Body of pancreas (tissue), 4 donors: Measurements from ENCODE around the gene C15orf61. TPM values are rescaled to one million over a fixed set of nuclear protein-coding genes. Genes with fewer than 3 reads are reported as not detected.

Source experiments
- ATAC-seq: fragments of 150-250 bp; one replicate; pipeline ENCODE4 v1.9.1; 2016
- DNase-seq, 4 donors: peaks; one replicate each; pipeline ENCODE4 v3.0.0-alpha.2; 2019
- H3K27ac ChIP-seq, 4 donors: fragments of 200-600 bp; sonication (generic); 1 replicate in 3 of 4; 2 replicates in 1 of 4; pipeline versions ENCODE4 v1.5.1 to v1.6.1; 2016 to 2019; ENCODE audit warnings: mild to moderate bottlenecking in 1 of 4, mixed read lengths in 1 of 4, moderate library complexity in 1 of 4
- H3K27me3 ChIP-seq, 2 donors: fragments of 200-600 bp; sonication (generic); one replicate each; pipeline ENCODE4 v1.6.0; 2016; ENCODE audit warnings: mild to moderate bottlenecking in 1 of 2
- H3K36me3 ChIP-seq, 2 donors: fragments of 200-600 bp; sonication (generic); replicated peaks in 1 of 2; 2 replicates each; pipeline ENCODE4 v1.5.1; 2016; ENCODE audit warnings: low read depth in 2 of 2; ENCODE audit not compliant: insufficient read depth in 1 of 2
- H3K4me1 ChIP-seq: fragments of 200-600 bp; sonication (generic); one replicate; pipeline ENCODE4 v1.6.0; 2016
- H3K4me3 ChIP-seq, 2 donors: fragments of 200-600 bp; sonication (generic); 1 replicate in 1 of 2; 2 replicates in 1 of 2; pipeline ENCODE4 v1.5.1; 2016 to 2019
- H3K9me3 ChIP-seq, 3 donors: fragments of 200-600 bp; sonication (generic); 1 replicate in 2 of 3; 2 replicates in 1 of 3; pipeline ENCODE4 v1.5.1; 2016
- CTCF ChIP-seq, 7 experiments: fragments of 450-650 bp in 4 of 7; fragments of 200-600 bp in 3 of 7; sonication (generic) in 3 of 7; IDR thresholded peaks; one replicate each; pipeline ENCODE4 v1.5.1; 2016 to 2019; ENCODE audit warnings: antibody characterized with exemption in 7 of 7
- POLR2A ChIP-seq, 3 donors: fragments of 450-650 bp; IDR thresholded peaks; one replicate each; pipeline ENCODE4 v1.6.1; 2016; ENCODE audit warnings: antibody characterized with exemption in 3 of 3, mild to moderate bottlenecking in 2 of 3
- WGBS, 2 donors: methylation state at CpG; one replicate each; pipeline ENCODE4 v1.1.5; 2017; 5-methylcytosine and 5-hydroxymethylcytosine counted together
- intact Hi-C: fragments of 100-400 bp; cut with DNase I; formaldehyde crosslinking; loops from one replicate; pipeline ENCODE4 v1.15.1; 2023
- total RNA-seq, 2 donors: library from RNA; depleted of rRNA; stranded (reverse); fragments of >200 nt; gene quantifications; one replicate each; pipeline ENCODE4 v1.1.0, GENCODE V29; 2016

Gene C15orf61
- total RNA-seq, 2 donors from 2014 or later: 0.78 to 5.6 TPM

- ATAC-seq (no peak), DNase-seq (no peak)
- intact Hi-C loops: no loop called here
- H3K36me3 ChIP-seq: no peaks in the 10 kb centered on the region
- no peak overlapping the region for H3K27ac ChIP-seq
- H3K9me3 ChIP-seq: no peaks in the 10 kb centered on the region
- H3K4me1 ChIP-seq: no peaks in the 10 kb centered on the region
- 69 to 84% methylated on average over 4 of the region's 4 CpGs for WGBS, 2 donors
- TF ChIP-seq POLR2A (IDR thresholded peaks at IDR 0.05): no peak
- TF ChIP-seq CTCF (IDR thresholded peaks at IDR 0.05): no peak
- H3K27me3 ChIP-seq: no peaks in the 10 kb centered on the region
- H3K4me3 ChIP-seq: no peak overlapping the region
Observed at GRCh38 chr15:67575039-67575502, 54.1 kb downstream of the C15orf61 start.

DNA sequence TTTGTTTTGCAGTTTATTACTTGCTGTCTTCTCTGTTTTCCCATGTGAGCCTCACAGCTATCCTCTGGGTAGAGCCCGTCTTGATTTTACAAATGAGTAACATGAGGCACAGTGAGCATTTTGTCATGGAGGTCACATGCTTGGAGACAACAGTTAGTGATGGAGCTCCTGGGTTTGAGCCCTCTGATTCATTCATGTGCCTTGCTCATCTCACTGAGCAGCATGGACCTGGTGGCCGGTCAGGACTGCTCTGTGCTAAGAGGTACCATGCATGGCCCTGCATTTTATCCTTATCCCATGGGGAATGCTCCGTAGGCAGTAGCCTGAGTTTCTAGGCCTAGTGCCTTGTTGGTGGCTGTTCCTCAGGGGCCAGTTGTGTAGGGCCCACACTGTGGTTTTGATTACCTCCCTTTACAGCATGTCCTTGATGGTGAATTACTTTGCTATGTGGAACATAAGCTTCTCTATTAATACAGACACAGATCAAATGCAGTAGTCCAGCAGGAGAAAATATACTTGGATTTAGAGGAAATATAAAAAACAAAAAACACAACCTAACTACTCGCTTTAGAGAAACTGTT is 57.2 kb downstream of the C15orf61 start:
- intact Hi-C loops: no loop called here
- TF ChIP-seq POLR2A (IDR thresholded peaks at IDR 0.05) (no peak), CTCF (IDR thresholded peaks at IDR 0.05) (no peak)
- no peak for ATAC-seq

DNA sequence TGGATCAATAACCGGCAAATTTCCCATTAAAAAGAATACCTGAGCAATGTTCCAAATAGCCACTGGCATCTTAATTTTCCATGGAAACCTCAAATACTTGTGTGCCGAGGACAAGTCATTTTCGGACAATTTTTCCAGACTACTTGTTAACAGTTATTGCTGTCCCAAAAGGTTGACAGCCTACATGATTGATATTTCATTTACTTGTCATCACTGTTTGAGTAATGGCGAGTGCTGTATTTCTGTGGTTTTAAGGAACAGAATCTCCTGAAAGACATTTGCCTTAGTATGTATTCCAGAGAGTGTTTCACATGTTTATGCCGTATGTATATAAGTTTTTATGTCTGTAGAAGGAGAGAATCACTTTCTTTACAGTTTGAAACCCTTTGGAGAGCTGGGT is 58.2 kb downstream of the C15orf61 start:
- no peaks in the 10 kb centered on the region for H3K9me3 ChIP-seq
- no peak overlapping the region for H3K4me3 ChIP-seq
- H3K36me3 ChIP-seq: no peaks in the 10 kb centered on the region
- H3K27me3 ChIP-seq: no peaks in the 10 kb centered on the region
- no peak for ATAC-seq
- 92 to 97% methylated on average over 5 of the region's 5 CpGs for WGBS, 2 donors
- DNase-seq: no peak
- H3K27ac ChIP-seq: no peak overlapping the region
- TF ChIP-seq POLR2A (IDR thresholded peaks at IDR 0.05): no peak
- TF ChIP-seq CTCF (IDR thresholded peaks at IDR 0.05): no peak
- intact Hi-C loops: no loop called here
- H3K4me1 ChIP-seq: no peaks in the 10 kb centered on the region

More for the DNA sequence above, 57.2 kb downstream of the C15orf61 start:
- no peaks in the 10 kb centered on the region for H3K4me1 ChIP-seq
- no peaks in the 10 kb centered on the region for H3K27me3 ChIP-seq
- H3K36me3 ChIP-seq: no peaks in the 10 kb centered on the region
- WGBS, 2 donors: 94 to 97% methylated on average over 4 of the region's 4 CpGs
- no peak overlapping the region for H3K27ac ChIP-seq
- DNase-seq: no peak
- H3K9me3 ChIP-seq: no peaks in the 10 kb centered on the region
- H3K4me3 ChIP-seq: no peak overlapping the region

Other genes with a start within 250 kb of the C15orf61 start
- gene MAP2K5, start 21.6 kb downstream of the C15orf61 start, total RNA-seq: 10 to 100 TPM in 1 of 2 donors, 1 to 10 TPM in 1; 2.6 to 10.9 TPM